Liver (tissue), 3 donors: ENCODE measurements around the gene DCAF5.

Source experiments
- EGR1 ChIP-seq, 2 donors: IDR thresholded peaks; 2 replicates each; pipeline ENCODE4 v1.6.1; 2016 to 2018; ENCODE audit warnings: antibody characterized with exemption in 2 of 2, low read depth in 2 of 2
- FOXA1 ChIP-seq: IDR thresholded peaks from 2 replicates; pipeline ENCODE4 v1.6.1; 2016; ENCODE audit warnings: antibody characterized with exemption
- GABPA ChIP-seq, 2 donors: IDR thresholded peaks in 1 of 2; conservative IDR thresholded peaks in 1 of 2; 2 replicates each; pipeline ENCODE4 v1.6.1; 2016; ENCODE audit warnings: antibody characterized with exemption in 2 of 2, mild to moderate bottlenecking in 1 of 2, moderate library complexity in 1 of 2
- JUND ChIP-seq, 2 donors: IDR thresholded peaks; 2 replicates each; pipeline ENCODE4 v1.6.1; 2016; ENCODE audit warnings: antibody characterized with exemption in 2 of 2
- NR2F2 ChIP-seq: IDR thresholded peaks from 2 replicates; pipeline ENCODE4 v1.6.1; 2016; ENCODE audit warnings: antibody characterized with exemption
- RAD21 ChIP-seq, 2 donors: IDR thresholded peaks; 2 replicates each; pipeline ENCODE4 v1.6.1; 2016; ENCODE audit warnings: antibody characterized with exemption in 2 of 2, mild to moderate bottlenecking in 2 of 2
- REST ChIP-seq: IDR thresholded peaks from 2 replicates; pipeline ENCODE4 v1.6.1; 2016; ENCODE audit warnings: antibody characterized with exemption, mild to moderate bottlenecking
- SP1 ChIP-seq: IDR thresholded peaks from 2 replicates; pipeline ENCODE4 v1.6.1; 2018; ENCODE audit warnings: antibody characterized with exemption, mild to moderate bottlenecking
- TAF1 ChIP-seq: conservative IDR thresholded peaks from 2 replicates; pipeline ENCODE4 v1.6.1; 2016; ENCODE audit warnings: antibody characterized with exemption, mild to moderate bottlenecking
- YY1 ChIP-seq: IDR thresholded peaks from 2 replicates; pipeline ENCODE4 v1.6.1; 2016; ENCODE audit warnings: antibody characterized with exemption, mild to moderate bottlenecking
- ZBTB33 ChIP-seq: IDR thresholded peaks from 2 replicates; pipeline ENCODE4 v1.6.1; 2016; ENCODE audit warnings: antibody characterized with exemption
- TF ChIP-seq, protein P1 (sequence below): fragments of 150-350 bp; IDR thresholded peaks from 2 replicates; pipeline ENCODE4 v1.5.1; 2017; ENCODE audit warnings: improper control_type of control experiment, low read depth, low read length; ENCODE audit not compliant: missing input control
- TF ChIP-seq, protein P2 (sequence below): IDR thresholded peaks from 2 replicates; pipeline ENCODE4 v1.6.1; 2016; ENCODE audit warnings: antibody characterized with exemption
- TF ChIP-seq, protein P3 (sequence below): IDR thresholded peaks from 2 replicates; pipeline ENCODE4 v1.6.1; 2016; ENCODE audit warnings: antibody characterized with exemption
- donor health status: healthy.
- donor health status: healthy.

DNA sequence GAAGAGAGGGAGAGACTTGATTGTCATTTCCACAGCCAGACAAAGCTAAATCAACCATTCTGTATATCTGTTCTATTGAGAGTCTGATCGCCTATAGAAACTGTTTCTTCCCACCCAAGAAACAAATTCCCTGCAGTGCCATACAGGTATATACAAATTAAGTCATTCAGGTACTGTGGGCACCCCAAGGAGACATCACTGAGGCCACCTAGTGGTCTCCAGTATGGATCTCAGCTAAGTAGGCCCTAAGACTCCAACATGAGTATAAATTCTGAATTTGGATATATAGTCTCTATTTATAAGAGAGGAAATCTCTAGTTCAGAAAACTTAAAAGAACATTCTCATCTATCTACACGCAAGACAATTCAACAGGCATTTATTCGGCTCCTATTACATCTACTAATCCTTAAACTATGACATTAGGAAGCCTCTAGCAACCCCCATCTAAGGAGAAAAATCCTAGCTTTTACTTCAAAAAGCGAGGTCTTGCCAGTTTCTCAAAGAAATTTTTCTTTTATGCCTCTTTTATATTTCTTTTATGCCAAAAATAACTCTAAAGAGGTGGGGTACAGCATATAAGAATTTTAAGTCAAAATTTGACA, 62.6 kb downstream of the DCAF5 start:
- TF ChIP-seq RAD21 (IDR thresholded peaks at IDR 0.05): peak; percentile 81 to 85
- TF ChIP-seq, protein P1, sequence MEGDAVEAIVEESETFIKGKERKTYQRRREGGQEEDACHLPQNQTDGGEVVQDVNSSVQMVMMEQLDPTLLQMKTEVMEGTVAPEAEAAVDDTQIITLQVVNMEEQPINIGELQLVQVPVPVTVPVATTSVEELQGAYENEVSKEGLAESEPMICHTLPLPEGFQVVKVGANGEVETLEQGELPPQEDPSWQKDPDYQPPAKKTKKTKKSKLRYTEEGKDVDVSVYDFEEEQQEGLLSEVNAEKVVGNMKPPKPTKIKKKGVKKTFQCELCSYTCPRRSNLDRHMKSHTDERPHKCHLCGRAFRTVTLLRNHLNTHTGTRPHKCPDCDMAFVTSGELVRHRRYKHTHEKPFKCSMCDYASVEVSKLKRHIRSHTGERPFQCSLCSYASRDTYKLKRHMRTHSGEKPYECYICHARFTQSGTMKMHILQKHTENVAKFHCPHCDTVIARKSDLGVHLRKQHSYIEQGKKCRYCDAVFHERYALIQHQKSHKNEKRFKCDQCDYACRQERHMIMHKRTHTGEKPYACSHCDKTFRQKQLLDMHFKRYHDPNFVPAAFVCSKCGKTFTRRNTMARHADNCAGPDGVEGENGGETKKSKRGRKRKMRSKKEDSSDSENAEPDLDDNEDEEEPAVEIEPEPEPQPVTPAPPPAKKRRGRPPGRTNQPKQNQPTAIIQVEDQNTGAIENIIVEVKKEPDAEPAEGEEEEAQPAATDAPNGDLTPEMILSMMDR: peak; percentile 54
- TF ChIP-seq TAF1: no peak
- TF ChIP-seq JUND (IDR thresholded peaks at IDR 0.05): no peak
- TF ChIP-seq EGR1 (IDR thresholded peaks at IDR 0.05; ENCODE audit: low read depth in 2 of 2): no peak
- TF ChIP-seq REST: no peak
- TF ChIP-seq FOXA1: no peak
- TF ChIP-seq NR2F2: no peak
- TF ChIP-seq, protein P2, sequence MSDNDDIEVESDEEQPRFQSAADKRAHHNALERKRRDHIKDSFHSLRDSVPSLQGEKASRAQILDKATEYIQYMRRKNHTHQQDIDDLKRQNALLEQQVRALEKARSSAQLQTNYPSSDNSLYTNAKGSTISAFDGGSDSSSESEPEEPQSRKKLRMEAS: no peak
- TF ChIP-seq, protein P3, sequence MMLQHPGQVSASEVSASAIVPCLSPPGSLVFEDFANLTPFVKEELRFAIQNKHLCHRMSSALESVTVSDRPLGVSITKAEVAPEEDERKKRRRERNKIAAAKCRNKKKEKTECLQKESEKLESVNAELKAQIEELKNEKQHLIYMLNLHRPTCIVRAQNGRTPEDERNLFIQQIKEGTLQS: no peak
- TF ChIP-seq YY1: no peak
- no peak for TF ChIP-seq SP1
- no peak for TF ChIP-seq GABPA (IDR thresholded peaks at IDR 0.05 in 1 of 2, conservative IDR thresholded peaks at IDR 0.05 in 1 of 2)
- no peak for TF ChIP-seq ZBTB33
